PFSK-1 (cell line): ENCODE results near the gene SCMH1.

Experiments used
- FOXP2 ChIP-seq: optimal IDR thresholded peaks from 2 replicates; pipeline ENCODE3; 2011; ENCODE audit warnings: borderline replicate concordance, control low read depth, inconsistent platforms; ENCODE audit not compliant: insufficient read depth; ENCODE audit errors: extremely low read length, extremely low read depth
- POLR2AphosphoS5 ChIP-seq: IDR thresholded peaks from 2 replicates; pipeline ENCODE4 v1.6.1; 2012; ENCODE audit warnings: low read depth, mild to moderate bottlenecking, control low read depth, low read length, moderate library complexity
- REST ChIP-seq, 2 experiments: IDR thresholded peaks; 2 replicates each; pipeline versions ENCODE4 v1.6.1 to v1.8.0; 2011 to 2012; ENCODE audit warnings: low read depth in 2 of 2, low read length in 2 of 2, control low read depth in 1 of 2, inconsistent platforms in 1 of 2, mild to moderate bottlenecking in 1 of 2, moderate library complexity in 1 of 2; ENCODE audit not compliant: insufficient read depth in 1 of 2
- SIN3A ChIP-seq: IDR thresholded peaks from 2 replicates; pipeline ENCODE4 v1.6.1; 2012; ENCODE audit warnings: mild to moderate bottlenecking, low read length, moderate library complexity, borderline replicate concordance; ENCODE audit not compliant: insufficient read depth
- TAF1 ChIP-seq: IDR thresholded peaks from 2 replicates; pipeline ENCODE4 v1.6.1; 2012; ENCODE audit warnings: low read length, control low read depth, borderline replicate concordance; ENCODE audit not compliant: insufficient read depth

The SCMH1 gene

GRCh38 chr1:41226815-41227434 lies 15.2 kb downstream of the SCMH1 start:
- TF ChIP-seq TAF1 (no peak), POLR2AphosphoS5 (no peak), REST (IDR thresholded peaks at IDR 0.05; ENCODE audit: insufficient read depth in 1 of 2, low read depth in 2 of 2, low read length in 2 of 2) (no peak), FOXP2 (no peak), SIN3A (no peak)

GRCh38 chr1:41225495-41225894 lies 16.6 kb downstream of the SCMH1 start:
- no peak for TF ChIP-seq REST (IDR thresholded peaks at IDR 0.05; ENCODE audit: insufficient read depth in 1 of 2, low read depth in 2 of 2, low read length in 2 of 2)
- TF ChIP-seq FOXP2: no peak

GRCh38 chr1:41222496-41222895 lies 19.6 kb downstream of the SCMH1 start:
- TF ChIP-seq SIN3A: no peak
- TF ChIP-seq FOXP2: no peak
- TF ChIP-seq TAF1: no peak
- TF ChIP-seq REST (IDR thresholded peaks at IDR 0.05; ENCODE audit: insufficient read depth in 1 of 2, low read depth in 2 of 2, low read length in 2 of 2): no peak
- TF ChIP-seq POLR2AphosphoS5: no peak

- TF ChIP-seq SIN3A: no peak
- no peak for TF ChIP-seq REST (IDR thresholded peaks at IDR 0.05; ENCODE audit: insufficient read depth in 1 of 2, low read depth in 2 of 2, low read length in 2 of 2)
- no peak for TF ChIP-seq FOXP2
- TF ChIP-seq TAF1: no peak
- TF ChIP-seq POLR2AphosphoS5: no peak
These were observed 20.1 kb downstream of the SCMH1 start for GRCh38 chr1:41221995-41222394.

GRCh38 chr1:41218152-41218551 lies 24.0 kb downstream of the SCMH1 start:
- no peak for TF ChIP-seq TAF1
- TF ChIP-seq SIN3A: no peak
